NCI-H2081 (cell line): Measurements from ENCODE around the gene SLC25A31.

Source experiments
- DNase-seq, 2 experiments: peaks; one replicate each; lab custom pipeline; 2025; lab: John Stamatoyannopoulos, UW

The SLC25A31 gene

GRCh38 chr4:127777487-127777886 is 47.3 kb downstream of the SLC25A31 start:
- no peak for DNase-seq

DNA sequence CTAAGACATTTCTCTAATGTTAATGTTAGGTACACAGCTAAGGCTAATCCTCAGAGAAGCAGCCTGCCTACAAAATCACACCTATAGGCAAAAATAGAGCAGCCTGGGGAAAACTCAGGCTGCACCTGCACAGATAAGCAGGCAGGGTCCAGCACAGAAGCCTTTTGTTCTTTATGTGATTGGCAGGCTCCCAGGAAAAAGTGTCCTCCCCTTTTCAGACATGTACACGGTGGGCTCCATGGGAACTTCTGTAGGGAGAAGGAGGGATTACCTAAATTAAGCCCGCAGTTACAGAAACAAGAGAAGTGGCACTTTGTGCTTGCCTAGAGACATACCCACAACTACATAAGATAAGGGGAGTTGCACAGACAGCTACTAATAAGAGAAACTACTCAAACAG is 47.9 kb downstream of the SLC25A31 start:
- peak in 1 of 2 experiments; percentile 1 for DNase-seq

DNA sequence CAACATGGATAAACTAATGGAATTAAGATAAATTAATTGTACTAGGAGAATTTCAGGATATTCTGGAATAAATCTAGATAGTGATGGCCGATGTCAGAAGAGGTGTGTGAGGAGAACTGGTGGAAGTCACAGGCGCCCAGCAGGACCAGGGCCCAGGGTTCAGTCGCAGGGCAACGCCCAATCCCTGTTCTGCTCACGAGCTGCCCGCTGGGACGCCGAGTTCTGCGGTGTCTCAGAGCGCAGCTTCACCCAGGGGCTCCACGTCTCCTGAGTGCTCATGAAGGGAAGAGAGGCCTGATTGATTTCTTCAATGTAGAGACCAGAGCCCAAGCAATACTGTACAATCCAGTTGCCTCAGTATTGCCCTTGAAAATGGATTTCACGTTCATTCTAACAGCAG is 50.4 kb downstream of the SLC25A31 start:
- no peak for DNase-seq

DNA sequence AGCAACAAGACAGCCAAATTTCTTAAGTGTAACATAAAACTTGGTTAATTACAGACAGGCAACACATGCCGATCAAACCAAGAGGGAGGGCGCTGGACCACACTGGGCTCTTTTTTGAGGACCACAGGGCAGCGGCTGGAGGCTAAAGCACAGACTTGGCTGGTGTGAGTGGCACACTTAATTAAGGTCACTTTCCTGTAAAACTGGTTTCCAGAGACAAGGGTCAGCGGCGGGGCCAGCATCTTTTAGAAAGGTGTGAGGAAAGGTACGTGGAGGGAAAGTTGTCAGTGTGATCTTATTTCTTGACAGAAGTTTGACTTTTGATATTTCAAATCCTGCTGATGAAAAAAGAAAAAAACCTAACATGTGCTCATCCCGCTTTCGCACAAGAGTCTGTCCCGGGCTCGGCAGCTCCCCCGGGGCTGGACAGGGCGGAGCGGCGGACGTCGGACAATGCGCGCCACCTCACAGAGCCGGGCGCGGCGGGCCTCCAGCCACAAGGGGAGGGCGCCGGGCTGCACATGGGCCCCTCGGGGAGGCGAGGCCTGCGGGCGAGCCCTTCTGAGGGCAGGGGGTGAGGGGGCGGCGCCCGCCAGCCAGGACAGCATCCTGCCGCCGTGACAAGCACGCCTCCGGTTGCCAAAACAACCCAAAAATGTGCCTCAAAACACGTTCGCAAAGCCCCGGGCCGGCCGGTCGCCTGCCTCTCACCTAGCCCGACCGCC is 51.3 kb downstream of the SLC25A31 start:
- no peak for DNase-seq

DNA sequence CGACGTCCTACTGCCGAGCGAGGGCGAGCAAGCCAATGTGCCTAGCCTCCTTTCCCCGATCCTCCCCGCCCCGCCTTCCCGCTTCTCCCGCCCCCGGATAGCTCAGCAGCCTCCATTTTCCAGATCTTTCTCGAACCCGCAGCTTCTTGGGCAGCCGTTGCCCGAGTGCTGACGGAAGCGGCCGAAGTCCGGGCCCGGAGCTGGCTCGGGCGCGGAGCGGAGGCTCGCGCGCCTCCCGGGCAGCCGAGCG is 51.8 kb downstream of the SLC25A31 start:
- DNase-seq, result peak; percentile 74 to 84

DNA sequence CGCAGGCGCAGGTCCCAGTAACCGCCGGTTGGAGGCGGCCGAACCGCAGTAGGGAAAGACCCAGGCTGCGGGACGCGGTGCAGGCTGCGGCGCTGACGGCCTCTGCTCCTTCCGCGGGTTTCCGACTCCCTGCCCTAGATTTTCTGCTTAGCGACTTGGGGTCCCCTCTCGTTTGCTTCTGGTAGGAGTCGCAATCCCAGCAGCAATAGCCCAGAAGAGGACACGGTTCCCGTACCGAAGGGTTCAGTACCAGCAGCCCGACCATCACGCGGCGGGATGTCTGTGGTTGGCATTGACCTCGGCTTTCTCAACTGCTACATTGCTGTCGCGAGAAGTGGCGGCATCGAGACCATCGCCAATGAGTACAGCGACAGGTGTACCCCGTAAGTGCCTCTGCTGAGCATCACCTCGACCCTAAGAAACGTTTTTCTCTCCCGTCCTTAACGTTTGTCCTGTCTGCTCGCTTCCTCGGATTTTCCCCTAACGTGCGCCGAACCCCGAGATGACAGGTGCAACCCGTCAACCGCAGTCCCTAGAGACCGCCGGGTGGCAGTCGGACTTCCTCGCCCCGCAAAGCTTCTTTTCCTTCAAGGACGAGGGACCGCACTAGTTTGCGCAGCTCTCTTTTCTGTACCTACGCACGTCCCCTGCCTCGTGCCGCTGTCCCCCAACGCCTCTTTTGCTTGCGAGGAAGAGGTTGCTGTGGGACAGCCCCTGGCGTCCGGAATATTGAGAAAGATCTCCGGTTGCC is 52.2 kb downstream of the SLC25A31 start, which contains the start of gene HSPA4L:
Gene HSPA4L (plus strand): TSS at position 48 of the 751 bp plus-strand sequence. CDS start 229 bp downstream, at position 277.
- peak; percentile 35 to 65 for DNase-seq

GRCh38 chr4:127783026-127783769 is 53.0 kb downstream of the SLC25A31 start:
- peak in 1 of 2 experiments; percentile 34 for DNase-seq

DNA sequence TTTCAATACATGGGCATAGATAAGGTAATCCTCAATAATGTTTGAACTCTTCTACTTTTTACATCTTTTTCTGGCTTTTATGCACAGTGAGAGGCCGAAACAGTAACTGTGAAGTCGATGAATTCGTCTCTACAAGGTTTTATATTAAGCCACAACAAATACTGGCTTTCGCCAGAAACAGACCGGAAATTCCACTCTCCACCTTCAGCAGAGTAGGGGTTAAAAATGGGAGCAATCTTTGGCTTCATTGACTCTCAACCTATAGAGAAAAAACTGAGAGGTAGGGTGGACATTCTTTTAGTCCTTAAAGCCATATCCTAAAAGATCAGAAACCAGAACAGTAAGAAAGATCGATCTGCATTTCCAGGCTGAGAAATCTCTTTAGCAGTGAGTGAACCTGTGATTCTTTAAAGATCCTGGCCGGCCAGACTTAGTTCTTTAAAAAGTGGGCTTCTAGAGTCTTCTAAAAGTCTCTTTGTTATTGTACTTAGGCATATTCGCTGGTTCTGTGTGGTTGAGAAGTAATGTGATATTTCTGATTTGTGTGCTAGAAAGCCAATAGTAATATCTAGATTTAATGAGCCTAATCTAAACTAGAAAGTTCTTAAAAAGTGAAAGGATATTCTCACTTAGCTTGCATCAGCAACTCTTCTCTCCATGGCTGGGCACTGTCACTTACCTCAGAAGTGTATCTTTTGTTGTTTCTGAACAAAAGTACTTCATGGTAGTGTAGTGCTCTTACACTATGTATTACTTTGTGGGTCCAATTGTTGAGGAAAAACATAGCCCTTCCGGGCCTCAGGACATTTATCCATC is 54.0 kb downstream of the SLC25A31 start:
- peak in 1 of 2 experiments; percentile 6 for DNase-seq

DNA sequence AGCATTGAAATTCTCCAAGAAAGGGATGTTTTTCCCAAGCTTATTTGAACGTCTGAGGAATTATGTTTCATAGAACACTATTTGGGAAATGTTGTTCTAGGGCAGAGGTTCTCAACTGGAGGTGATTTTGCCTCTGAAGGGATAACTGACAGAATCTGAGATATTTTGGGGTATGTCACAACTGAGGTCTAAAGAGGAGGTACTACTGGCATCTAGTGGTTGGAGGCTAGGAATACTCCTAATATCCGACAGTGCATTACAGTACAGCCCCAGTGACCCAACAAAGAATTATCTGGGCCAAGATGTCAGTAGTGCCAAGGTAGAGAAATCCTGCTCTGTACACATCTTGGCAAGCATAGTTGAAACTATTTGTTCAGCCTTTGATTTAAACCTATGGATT is 58.3 kb downstream of the SLC25A31 start:
- no peak for DNase-seq

- DNase-seq, result no peak
These were observed 61.2 kb downstream of the SLC25A31 start for GRCh38 chr4:127791391-127791790.

- DNase-seq, result no peak
These were observed 63.3 kb downstream of the SLC25A31 start for GRCh38 chr4:127793528-127793927.

GRCh38 chr4:127799711-127800110 is 69.5 kb downstream of the SLC25A31 start:
- no peak for DNase-seq

DNA sequence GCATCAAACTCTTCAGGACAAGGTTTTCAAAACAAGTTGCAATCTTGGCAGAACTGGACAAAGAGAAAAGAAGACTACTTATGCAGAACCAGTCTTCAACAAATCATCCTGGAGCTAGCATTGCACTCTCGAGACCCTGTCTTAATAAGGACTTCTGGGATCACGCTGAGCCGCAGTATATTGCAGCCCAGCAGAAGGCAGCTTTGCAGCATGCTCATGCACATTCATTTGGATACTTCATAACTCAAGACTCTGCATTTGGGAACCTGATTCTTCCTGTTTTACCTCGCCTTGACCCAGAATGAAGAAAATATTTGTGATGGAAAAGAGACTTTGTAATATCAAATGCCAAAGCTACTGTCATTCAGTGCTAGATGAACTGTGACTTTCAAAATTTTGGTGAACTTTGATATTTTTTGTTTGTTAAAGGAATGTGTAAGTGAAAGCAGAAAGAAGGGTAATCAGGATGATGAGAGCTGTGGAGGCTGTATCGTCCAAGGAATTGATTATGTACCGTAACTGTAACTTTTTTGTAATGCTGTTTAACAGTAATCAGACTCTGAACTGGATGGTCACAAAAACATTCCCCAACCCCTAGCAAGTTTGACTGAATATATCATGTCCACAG is 79.1 kb downstream of the SLC25A31 start:
- DNase-seq, result no peak

DNA sequence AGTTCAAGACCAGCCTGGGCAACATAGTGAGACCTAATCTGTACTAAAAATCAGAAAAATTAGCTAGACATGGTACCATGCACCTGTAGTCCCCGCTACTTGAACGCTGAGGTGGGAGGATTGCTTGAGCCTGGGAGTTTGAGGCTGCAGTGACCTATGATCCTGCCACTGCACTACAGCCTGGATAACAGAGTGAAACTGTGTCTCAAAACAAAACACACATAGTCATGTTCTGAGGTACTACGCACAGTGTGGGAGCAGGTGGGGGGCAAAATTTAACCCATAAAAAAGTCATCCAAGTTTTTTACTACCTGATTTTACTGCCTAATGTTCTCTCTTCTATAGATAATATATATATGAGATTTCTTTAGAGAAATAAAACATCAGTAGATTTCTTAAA is 80.4 kb downstream of the SLC25A31 start:
- DNase-seq, result no peak

DNA sequence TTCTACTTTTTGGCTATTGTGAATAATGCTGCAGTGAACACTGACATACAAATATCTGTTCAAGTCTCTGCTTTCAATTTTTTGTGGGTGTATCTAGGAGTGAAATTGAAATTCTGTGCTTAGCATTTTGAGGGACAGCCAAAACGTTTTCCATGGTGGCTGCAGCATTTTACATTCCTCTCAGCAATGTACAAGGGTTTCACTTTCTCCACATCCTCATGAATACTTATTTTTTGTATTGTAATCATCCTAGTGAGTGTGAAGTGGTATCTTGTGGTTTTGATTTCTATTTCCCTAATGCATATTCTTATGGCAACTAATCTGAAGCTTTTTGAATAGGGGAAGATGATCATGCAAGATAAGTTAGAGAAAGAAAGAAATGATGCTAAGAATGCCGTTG is 92.2 kb downstream of the SLC25A31 start:
- no peak for DNase-seq
